Heart right ventricle (tissue), 16 donors: ENCODE measurements around the gene AAMDC. TPM values are rescaled to one million over a fixed set of nuclear protein-coding genes. Genes with fewer than 3 reads are reported as not detected.

Experiments used
- ATAC-seq, 8 donors: fragments of 200-7000 bp; cut with Tn5 transposase; one replicate each; pipeline ENCODE4 v1.9.1; 2020; ENCODE audit warnings: mild to moderate bottlenecking in 8 of 8, moderate library complexity in 8 of 8, moderate number of reproducible peaks in 1 of 8
- DNase-seq, 2 donors: peaks; one replicate each; pipeline ENCODE4 v3.0.0-alpha.2; 2020
- H3K27ac ChIP-seq, 10 donors: fragments of 200-600 bp; sonication (generic) in 2 of 10; one replicate each; pipeline versions ENCODE4 v1.5.0 to v1.8.0; 2020 to 2022; ENCODE audit warnings: mild to moderate bottlenecking in 3 of 10
- H3K27me3 ChIP-seq, 7 donors: fragments of 200-600 bp; one replicate each; pipeline ENCODE4 v1.8.0; 2021 to 2022; ENCODE audit warnings: mild to moderate bottlenecking in 2 of 7
- H3K36me3 ChIP-seq, 9 donors: fragments of 200-600 bp; sonication (generic) in 1 of 9; one replicate each; pipeline versions ENCODE4 v1.5.0 to v1.8.0; 2020 to 2022; ENCODE audit warnings: mild to moderate bottlenecking in 2 of 9
- H3K4me1 ChIP-seq, 9 donors: fragments of 200-600 bp; sonication (generic) in 1 of 9; one replicate each; pipeline versions ENCODE4 v1.5.0 to v1.8.0; 2020 to 2022; ENCODE audit warnings: mild to moderate bottlenecking in 4 of 9
- H3K4me3 ChIP-seq, 10 donors: fragments of 200-600 bp; sonication (generic) in 2 of 10; one replicate each; pipeline versions ENCODE4 v1.5.0 to v1.8.0; 2020 to 2022; ENCODE audit warnings: mild to moderate bottlenecking in 7 of 10, moderate library complexity in 2 of 10
- H3K9me3 ChIP-seq, 11 donors: fragments of 200-600 bp in 10 of 11; sonication (generic) in 2 of 11; one replicate each; pipeline versions ENCODE4 v1.5.0 to v1.8.0; 2013 to 2022; ENCODE audit warnings: mild to moderate bottlenecking in 2 of 11, control low read depth in 1 of 11, moderate library complexity in 1 of 11
- CTCF ChIP-seq, 9 donors: fragments of 200-600 bp; sonication (generic) in 2 of 9; IDR thresholded peaks; one replicate each; pipeline versions ENCODE4 v1.5.0 to v1.8.0; 2021 to 2022; ENCODE audit warnings: antibody characterized with exemption in 9 of 9, mild to moderate bottlenecking in 5 of 9, moderate library complexity in 1 of 9
- WGBS, 2 donors: extraction: QIAGEN DNeasy Blood & Tissue Kit; methylation state at CpG; one replicate each; pipeline ENCODE4 v1.1.7; 2013; ENCODE audit warnings: inconsistent platforms in 1 of 2; 5-methylcytosine and 5-hydroxymethylcytosine counted together
- intact Hi-C, 10 donors: fragments of 100-400 bp; cut with DNase I; formaldehyde crosslinking; loops; one replicate each; pipeline versions ENCODE4 v1.11.1 to v1.14.2; 2022
- polyA plus RNA-seq, 2 donors: library from polyadenylated mRNA; stranded (reverse); fragments of 200-250 nt; gene quantifications; one replicate each; pipeline ENCODE4 v1.2.3, GENCODE V29; 2013
- total RNA-seq, 10 donors: library from RNA; stranded (reverse); fragmentation: NEBNext Ultra II Directional in 3 of 10; extraction: Animal tissue kit (Norgen Biotek cat#: 25700) in 3 of 10; gene quantifications; one replicate each; pipeline versions ENCODE4 v1.2.1 to v1.2.4, GENCODE V29; 2021 to 2023
- donor health status: Arrhythmogenic right ventricular cardiomyopathy.
- donor health status: ischemic (EF 13 %, LVEDD 7.1; RV severe dilation, severe dysfunction).
- donor health status: healthy with polysubstance abuse.
- donor health status: DM: no; HTN: yes; CAD: no.
- donor health status: DM: no; HTN: no; CAD: no.
- donor health status: ischemic (EF 25% LVEDD 6.9; RV normal size, moderate dysfunction).
- donor health status: ischemic (EF 25% LVEDD 5.7; RV mildly dilated, moderate dysfunction).
- donor health status: healthy.
- donor health status: DM: yes; HTN: yes; CAD: no.
- donor health status: Ischemic cardiomyopathy.
- donor health status: ischemic (EF 35%, LVEDD 5.7; RV mildly dilated, moderate dysfunction).
- donor health status: nonischemic (EF 11% LVEDD 7.7; RV severe dilation, severe dysfunction).
- donor health status: DM: yes; HTN: yes; CAD: no.
- donor health status: PGD.
- donor health status: ischemic (EF 29% LVEDD 5.4; RV normal size, mild dysfunction).
- donor health status: nonischemic (EF 23%, LVEDD 6.1; RV moderate dilation, normal function).

The AAMDC gene
- total and polyA plus RNA-seq, 12 donors, result 52.4 to 324 (median 95.4) TPM

GRCh38 chr11:77866336-77866735, 45.4 kb downstream of the AAMDC start:
- H3K27me3 ChIP-seq, result no peaks in the 10 kb centered on the region
- no peak for ATAC-seq

GRCh38 chr11:77868744-77869143, 47.8 kb downstream of the AAMDC start:
- Histone ChIP-seq H3K9me3 (no peaks in the 10 kb centered on the region), H3K36me3 (peaks cover 0 to 68% (median 13%) of the 10 kb centered on the region in 9 donors), H3K27me3 (no peaks in the 10 kb centered on the region), H3K27ac (no peak overlapping the region), H3K4me1 (peaks cover 0 to 15% (median 6%) of the 10 kb centered on the region in 9 donors), H3K4me3 (no peak overlapping the region)
- no peak for ATAC-seq
- intact Hi-C loops, result no loop called here
- WGBS, 2 donors, result 96 to 99% methylated on average over 4 of the region's 4 CpGs
- no peak for TF ChIP-seq CTCF (IDR thresholded peaks at IDR 0.05)
- no peak for DNase-seq

More at GRCh38 chr11:77866336-77866735, 45.4 kb downstream of the AAMDC start:
- no peak for DNase-seq
- H3K4me3 ChIP-seq, result no peak overlapping the region
- 82 to 92% methylated on average over 1 of the region's 1 CpG for whole genome bisulfite sequencing, 2 donors
- peaks cover 0 to 67% (median 10%) of the 10 kb centered on the region in 9 donors for H3K36me3 ChIP-seq
- peaks cover 0 to 15% (median 6%) of the 10 kb centered on the region in 9 donors for H3K4me1 ChIP-seq
- intact Hi-C loops, result no loop called here
- H3K27ac ChIP-seq, result peak overlapping the region in 2 of 10 donors; percentile 8 to 17
- TF ChIP-seq CTCF (IDR thresholded peaks at IDR 0.05), result no peak
- no peaks in the 10 kb centered on the region for H3K9me3 ChIP-seq

GRCh38 chr11:77871855-77872254, 50.9 kb downstream of the AAMDC start:
- TF ChIP-seq CTCF (IDR thresholded peaks at IDR 0.05), result no peak
- Histone ChIP-seq H3K4me1 (no peaks in the 10 kb centered on the region), H3K27me3 (no peaks in the 10 kb centered on the region), H3K27ac (no peak overlapping the region), H3K36me3 (peaks cover 0 to 92% (median 16%) of the 10 kb centered on the region in 9 donors), H3K9me3 (no peaks in the 10 kb centered on the region), H3K4me3 (no peak overlapping the region)
- no peak for DNase-seq
- WGBS, 2 donors, result 87 to 91% methylated on average over 3 of the region's 3 CpGs
- intact Hi-C loops, result no loop called here
- ATAC-seq, result no peak

GRCh38 chr11:77873345-77873744, 52.4 kb downstream of the AAMDC start:
- peaks cover 0 to 99% (median 26%) of the 10 kb centered on the region in 9 donors for H3K36me3 ChIP-seq
- no peak for ATAC-seq
- 88 to 93% methylated on average over 1 of the region's 1 CpG for WGBS, 2 donors
- TF ChIP-seq CTCF (IDR thresholded peaks at IDR 0.05), result no peak
- H3K27me3 ChIP-seq, result no peaks in the 10 kb centered on the region
- DNase-seq, result no peak
- H3K4me3 ChIP-seq, result no peak overlapping the region
- intact Hi-C loops, result no loop called here
- H3K9me3 ChIP-seq, result no peaks in the 10 kb centered on the region
- H3K4me1 ChIP-seq, result peaks cover 0 to under 1% (median 0%) of the 10 kb centered on the region in 9 donors
- H3K27ac ChIP-seq, result no peak overlapping the region
